ENCODE results near the gene DPH6.

DNA sequence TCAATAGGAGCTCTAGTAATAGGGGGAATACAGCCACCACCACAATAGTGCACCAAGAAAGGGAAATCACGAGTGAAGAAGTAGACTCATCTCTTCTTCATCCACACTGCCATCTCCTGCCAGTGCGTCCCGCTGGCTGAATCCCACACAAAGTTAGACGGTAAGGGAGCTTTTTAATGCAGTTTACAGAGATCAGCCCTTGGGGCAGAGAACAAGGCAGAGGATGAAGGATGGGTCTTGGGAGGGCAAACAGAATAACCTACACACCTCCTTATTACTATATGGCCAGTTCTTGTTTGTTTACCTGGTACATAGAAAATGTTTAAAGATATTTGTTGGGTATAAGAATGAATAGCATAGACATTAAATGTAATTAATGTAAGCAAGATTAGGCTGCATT lies 11.0 kb upstream of the DPH6 start:
- TF ChIP-seq, protein P1, sequence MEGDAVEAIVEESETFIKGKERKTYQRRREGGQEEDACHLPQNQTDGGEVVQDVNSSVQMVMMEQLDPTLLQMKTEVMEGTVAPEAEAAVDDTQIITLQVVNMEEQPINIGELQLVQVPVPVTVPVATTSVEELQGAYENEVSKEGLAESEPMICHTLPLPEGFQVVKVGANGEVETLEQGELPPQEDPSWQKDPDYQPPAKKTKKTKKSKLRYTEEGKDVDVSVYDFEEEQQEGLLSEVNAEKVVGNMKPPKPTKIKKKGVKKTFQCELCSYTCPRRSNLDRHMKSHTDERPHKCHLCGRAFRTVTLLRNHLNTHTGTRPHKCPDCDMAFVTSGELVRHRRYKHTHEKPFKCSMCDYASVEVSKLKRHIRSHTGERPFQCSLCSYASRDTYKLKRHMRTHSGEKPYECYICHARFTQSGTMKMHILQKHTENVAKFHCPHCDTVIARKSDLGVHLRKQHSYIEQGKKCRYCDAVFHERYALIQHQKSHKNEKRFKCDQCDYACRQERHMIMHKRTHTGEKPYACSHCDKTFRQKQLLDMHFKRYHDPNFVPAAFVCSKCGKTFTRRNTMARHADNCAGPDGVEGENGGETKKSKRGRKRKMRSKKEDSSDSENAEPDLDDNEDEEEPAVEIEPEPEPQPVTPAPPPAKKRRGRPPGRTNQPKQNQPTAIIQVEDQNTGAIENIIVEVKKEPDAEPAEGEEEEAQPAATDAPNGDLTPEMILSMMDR (IDR thresholded peaks at IDR 0.05) = no peak
- no peak for TF ChIP-seq POLR2A (IDR thresholded peaks at IDR 0.05)
- TF ChIP-seq EP300 (IDR thresholded peaks at IDR 0.05) = no peak
